HL-60/S4 treated with phorbol 12-myristate 13-acetate at 8.2 ng/mL for 4 days and 3 days (cell line): ENCODE measurements around the gene SLC13A3.

Experiments used
- in situ Hi-C: fragments of 300-500 bp; cut with MboI; formaldehyde crosslinking; loops from 2 replicates; pipeline ENCODE4 v1.15.0; 2022; ENCODE audit warnings: low sequenced_read_pairs

SLC13A3 gene

DNA sequence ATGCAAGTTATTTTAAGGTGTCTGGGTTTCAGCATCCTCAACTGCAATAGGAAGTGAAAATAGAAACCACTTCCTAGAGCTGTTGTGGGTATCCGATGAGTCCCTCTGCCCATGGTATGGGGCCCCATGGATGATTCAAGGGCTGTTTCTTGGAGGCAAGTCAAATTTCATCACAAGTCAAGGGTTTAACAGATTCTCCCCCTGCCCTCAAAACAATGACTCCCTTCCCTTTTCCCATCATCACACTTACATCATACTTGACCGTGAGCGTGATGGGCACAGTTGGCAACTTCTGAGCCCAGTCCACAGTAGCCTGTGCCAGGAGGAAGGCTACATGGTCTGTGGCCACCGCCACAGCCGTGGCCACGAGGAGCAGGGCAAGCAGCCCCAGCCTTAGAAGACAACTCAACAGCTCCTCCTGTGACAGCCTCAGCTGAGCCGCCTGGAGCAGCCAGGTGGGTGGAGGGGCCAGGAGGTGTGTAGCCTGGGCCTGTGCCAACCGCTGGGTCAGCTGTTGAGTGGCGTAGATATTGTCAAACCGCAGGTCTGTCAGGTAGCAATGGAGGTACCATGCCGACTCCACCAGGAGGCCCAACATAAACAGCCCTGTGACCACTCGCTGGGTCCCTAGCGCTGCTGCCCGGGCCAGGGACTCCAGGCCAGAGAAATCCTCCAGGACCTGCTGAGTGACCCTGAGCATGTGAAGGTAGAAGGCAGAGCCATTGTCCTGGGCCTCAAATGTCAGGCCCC lies 106.0 kb downstream of the SLC13A3 start:
- in situ Hi-C loops: no loop called here

DNA sequence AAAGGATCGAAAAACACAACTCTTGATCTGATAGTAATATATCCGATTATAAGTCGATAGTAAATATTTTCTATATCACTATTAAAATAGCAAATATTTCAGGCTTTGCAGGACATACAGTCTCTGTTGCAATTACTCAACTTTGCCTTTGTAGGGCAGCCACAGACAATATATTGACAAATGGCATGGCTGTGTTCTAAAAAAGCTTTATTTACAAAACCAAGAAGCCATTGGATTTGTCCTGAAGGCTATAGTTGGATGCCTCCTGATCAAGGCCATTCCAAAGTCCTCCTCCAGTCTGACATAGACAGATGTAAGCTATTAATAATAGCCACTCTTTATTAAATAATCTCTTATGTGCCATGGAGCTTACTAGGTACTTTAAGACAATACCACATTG lies 106.7 kb downstream of the SLC13A3 start:
- in situ Hi-C loops: no loop called here

DNA sequence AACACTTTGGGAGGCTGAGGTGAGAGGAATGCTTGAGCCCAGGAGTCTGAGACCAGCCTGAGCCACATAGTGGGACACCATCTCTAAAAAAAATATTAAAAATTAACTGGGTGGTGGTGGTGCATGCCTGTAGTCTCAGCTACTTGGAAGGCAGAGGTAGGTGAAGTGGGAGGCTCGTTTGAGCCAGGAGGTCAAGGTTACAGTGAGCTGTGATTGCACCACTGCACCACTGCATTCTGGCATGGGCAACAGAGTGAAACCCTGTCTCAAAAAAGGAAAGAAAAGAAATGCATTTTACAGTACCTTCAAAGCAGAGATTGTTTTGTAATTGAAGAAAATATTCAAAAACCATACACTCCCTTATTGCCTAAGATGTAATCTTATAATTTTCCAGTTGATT lies 107.3 kb downstream of the SLC13A3 start:
- in situ Hi-C loops: no loop called here

DNA sequence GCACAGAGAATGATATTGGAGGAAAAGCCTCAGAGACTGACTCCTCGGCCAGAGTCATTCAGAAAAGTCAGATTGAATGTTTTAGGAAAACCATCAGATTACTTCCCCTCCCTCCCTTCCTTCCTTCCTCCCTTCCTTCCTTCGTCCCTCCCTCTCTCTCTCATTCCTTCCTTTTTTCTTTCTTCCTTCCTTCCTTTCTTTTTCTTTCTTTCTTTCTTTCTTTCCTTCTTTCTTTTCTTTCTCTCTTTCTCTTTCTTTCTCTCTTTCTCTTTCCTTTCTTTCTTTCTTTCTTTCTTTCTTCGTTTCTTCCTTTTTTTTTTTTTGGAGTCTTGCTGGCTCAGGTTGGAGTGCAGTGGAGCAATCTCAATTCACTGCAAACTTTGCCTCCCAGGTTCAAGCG lies 108.2 kb downstream of the SLC13A3 start:
- in situ Hi-C loops: no loop called here

DNA sequence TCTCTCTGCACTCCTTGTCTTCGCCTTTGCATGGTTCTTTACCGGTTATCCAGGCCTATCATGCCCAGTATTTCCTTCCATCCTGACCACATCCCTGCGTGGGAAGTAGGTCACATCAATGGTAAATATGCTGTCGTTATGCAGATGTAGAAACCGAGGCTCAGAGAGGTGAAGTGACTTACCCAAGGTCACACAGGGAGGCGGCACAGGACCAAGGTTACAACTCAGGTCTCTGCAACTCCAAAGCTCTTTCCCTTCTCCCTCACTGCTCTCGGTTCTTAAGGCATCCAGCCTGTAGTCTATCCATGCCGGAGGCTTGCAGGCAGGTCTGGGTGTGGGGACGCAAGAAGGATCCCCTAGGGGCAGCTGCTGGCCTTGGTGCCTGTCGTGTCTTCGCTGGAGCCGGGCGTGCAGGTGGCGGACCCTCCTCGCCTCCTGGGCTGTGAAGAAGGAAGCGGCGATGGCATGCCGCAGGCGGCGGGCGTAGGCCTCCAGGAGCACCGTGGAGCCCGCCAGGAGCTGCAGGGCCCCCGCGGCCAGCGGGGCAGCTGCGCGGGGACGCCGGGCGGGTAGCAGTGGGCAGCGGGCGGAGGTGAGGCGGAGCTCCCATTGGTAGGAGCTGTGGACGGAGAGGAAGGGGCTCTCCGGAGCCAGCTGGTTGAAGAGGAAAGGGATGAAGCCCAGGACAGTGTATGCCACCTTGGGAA lies 109.9 kb downstream of the SLC13A3 start:
- in situ Hi-C loops: no loop called here

DNA sequence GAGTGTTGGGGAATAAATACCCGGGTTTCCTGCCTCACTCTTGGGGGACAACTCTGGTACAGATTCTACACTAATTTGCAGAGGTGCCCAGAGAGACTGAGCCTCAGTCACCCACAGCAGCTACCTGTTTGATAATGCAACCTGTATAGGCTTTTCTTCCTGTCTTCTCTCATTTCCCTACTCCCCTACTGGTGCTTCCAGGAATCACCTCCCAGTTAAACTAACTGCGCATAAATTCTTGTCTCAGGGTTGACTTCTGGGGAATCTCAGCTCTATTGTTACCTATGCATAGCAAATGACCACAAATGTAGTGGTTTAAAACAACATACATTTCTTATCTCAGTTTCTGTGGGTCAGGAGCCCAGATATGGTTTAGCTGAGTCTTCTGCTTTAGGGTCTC lies 112.1 kb downstream of the SLC13A3 start:
- in situ Hi-C loops: loop anchor here (10.0 kb wide), 1 partner anchor 146 kb away; the partner anchor contains the start of gene TP53RK

DNA sequence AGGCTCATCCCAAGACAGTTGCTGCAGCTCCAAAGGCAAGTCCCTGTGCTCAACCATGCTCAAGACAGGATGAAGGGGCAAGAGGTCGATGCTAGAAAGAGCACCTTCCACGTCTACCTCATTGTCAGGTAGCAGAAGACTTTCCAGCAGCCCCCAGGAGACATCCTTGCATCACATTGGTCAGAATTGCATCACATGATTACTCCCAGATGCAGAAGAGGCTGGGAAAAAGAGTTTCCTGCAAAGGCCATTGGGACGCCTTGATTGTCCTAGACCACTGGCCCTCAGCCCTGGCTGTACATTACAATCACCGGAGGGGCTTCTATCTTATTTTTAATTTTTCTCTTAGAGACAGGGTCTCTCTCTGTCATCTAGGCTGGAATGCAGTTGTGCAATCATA lies 120.6 kb downstream of the SLC13A3 start:
- in situ Hi-C loops: loop anchor here (10.0 kb wide), 1 partner anchor 154 kb away; the partner anchor contains the start of gene TP53RK

DNA sequence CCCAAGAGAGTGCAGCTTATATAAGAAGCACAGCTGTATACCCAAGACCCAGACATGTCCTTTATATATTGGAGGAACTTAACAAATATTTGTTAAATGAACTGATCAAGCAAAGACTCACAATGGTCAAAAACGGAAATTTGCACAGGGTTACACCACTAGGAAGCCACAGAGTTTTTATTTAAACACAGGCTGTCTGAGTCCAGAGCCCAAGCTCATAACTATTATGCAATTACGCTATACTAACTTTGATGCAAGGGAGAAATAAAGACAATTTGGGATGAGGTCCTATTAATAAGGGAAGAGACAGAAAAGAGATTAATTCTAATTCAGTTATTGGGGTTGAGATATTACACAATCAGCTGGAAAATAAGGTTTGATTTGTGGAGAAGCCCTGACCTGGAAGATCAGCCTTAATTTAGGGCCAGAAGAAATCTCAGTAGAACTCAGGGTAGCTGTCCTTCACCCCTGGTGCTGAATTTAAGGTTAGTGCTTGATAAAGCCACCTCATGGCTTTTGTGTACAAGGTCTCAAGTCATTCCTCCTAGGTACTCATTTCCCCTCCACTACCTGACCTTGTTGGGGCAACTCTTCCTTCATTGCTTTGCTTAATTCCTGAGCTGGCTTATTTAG lies 127.4 kb downstream of the SLC13A3 start:
- in situ Hi-C loops: no loop called here

DNA sequence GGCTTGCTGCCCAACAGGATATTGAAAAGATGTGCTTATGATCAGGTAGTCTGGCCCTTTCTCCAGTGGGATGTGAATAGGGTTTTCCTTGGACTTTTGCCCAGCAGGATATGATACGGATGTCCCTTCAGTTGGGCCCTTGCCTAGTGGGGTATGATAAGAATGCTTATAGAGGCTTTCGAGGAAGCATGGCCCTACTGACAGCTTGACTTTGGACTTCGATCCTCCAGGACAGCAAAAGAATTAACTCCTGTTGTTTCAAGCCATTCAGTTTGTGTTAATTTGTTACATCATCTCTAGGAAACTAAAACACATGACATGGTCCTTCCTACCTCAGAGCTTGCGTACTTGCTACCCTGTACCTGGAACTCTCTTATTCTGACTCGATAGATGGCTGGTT lies 128.2 kb downstream of the SLC13A3 start:
- in situ Hi-C loops: no loop called here

DNA sequence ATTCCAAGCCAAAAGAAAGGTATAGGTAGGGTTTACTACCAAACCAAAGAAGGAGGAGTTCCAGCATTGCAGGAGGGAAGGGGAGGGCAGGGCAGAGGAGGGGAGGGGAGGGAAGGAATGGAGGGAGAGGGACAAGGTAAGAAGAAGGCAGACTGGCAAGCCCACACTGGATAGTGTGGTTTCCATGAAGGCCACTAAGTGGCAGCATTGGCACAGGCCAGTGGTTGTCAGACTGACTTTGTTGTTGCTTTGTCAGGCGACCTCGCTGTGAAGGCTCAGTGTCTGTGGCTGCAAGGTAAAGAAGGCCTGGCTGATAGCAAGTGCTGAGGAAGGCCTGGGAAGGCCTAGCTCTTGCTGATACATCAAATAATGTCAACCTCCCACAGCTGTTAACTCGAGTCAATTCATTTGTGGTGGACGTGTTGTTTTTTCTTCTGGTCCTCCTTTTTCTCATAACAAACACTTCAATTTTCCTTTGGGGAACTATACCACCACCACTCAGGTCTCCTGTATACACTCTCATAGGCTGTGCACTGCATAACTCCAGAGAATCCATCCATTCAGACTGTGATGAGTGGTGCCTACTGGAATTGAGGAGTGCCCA lies 130.2 kb downstream of the SLC13A3 start:
- in situ Hi-C loops: no loop called here

DNA sequence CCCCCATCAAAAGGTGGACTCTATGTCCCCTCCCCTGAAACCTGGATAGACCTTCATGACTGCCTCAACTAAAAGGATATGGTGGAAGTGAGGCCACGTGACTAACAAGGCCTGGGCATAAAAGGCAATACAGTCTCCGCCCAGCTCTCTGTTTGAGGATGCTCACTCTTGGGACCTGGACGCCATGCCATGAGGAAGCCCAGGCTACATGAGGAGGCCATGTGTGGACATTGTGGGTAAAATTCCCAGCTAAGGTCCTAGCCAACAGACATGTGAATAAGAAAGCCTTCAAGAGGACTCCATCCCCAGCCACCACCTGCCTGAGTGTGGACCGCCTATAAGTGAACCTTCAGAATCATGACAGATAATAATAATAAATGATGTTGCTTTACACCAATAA lies 130.7 kb downstream of the SLC13A3 start:
- in situ Hi-C loops: no loop called here

DNA sequence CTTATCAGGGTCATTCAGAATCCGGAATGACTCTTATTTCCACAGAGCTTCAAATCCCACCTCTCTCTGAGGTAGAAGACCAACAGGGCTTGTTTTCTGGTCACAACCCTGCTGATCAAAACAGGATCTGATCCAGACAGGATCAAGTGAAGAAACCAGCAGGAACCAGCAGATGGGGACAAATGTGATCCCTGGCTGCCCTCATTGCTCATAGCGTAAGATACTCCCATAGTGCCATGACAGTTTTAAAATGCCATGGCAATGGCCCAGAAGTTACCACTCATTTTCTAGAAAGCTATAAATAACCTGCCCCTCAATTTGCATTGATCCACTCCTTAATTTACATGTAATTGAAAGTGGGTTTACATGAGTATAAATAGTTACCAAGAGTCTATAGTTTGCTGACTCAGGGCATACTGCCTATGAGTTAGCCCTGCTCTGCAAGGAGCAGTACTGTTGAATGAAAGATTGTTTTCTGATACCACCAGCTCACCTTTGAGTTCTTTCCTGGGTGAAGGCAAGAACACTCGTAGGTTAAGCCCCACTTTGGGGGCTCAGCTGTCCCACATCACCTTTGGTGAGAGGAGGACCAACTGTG lies 131.7 kb downstream of the SLC13A3 start:
- in situ Hi-C loops: no loop called here

DNA sequence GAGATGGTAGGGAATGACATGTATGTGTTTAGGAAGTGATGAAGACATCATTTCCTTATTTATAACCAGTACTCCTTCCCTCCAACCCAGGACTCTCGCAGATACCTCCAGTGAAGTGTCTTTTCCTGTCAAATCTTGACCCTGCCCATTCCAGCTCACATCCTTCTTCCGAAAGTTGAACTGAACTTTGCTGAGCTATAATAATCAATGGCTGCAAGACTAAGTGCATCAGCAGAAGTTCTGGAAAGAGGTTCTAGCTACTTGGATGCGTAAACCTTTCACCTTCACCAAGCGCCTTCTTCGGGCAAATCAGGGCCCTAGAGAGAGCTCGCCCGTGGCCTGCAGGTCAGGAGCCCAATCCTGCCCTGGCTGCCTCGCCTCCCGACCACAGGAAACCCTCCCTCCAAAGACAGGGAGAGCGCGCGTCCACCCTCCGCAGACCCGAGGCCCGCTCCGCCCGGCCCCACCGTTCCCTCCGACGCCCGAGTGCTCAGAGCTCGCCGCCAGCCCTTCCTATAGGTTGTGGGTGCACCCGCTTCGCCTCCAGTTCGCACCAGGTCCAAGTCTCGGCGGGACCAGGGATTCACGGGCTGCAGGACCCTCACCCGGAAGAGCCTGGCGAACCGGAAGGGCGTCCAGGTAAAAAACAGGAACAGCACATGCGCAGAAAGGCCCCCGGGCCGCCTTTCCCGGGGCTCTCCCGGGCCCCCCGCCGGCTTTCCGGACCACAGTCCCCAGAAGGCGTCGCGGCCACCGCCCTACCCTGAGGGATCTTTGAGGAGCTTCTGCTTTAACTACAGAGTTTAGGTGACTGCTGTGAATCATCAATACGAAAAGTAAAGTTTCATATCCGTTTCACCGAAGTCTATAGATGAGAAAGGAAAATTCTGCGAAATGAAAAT lies 138.1 kb downstream of the SLC13A3 start, which contains the start of gene ZNF334:
Gene ZNF334 (minus strand): TSS at position 617 of the 902 bp plus-strand sequence. CDS start 1,457 bp downstream, outside the sequence.
- in situ Hi-C loops: no loop called here

DNA sequence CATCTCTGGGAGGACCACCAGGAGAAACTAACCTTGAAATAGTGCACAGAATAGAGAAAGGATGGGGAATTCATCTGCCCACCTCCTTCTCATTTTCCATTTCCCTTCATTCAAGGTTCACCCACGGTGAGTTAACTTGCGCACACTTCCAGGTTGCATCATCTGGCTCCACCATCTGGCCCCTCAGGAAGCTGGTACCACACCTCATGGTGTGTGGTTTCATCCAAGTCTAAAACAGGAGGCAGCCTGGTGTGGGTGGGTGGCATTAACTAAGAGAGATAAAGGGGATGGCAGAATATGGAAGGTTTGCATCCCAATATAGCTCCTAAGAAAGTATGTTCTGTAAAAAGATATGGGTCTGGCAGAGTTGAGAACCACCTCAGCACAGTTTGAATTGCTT lies 141.7 kb downstream of the SLC13A3 start:
- in situ Hi-C loops: no loop called here
